K562 (cell line): ENCODE results near the gene KYAT1. TPM values are rescaled to one million over a fixed set of nuclear protein-coding genes. Genes with fewer than 3 reads are reported as not detected.
A peak's percentile ranks its signal among the peaks of the same experiment; 100 is the strongest.

Experiments used
- ATAC-seq: fragments of 200-7000 bp; cut with Tn5 transposase; 3 replicates; pipeline ENCODE4 v1.9.1; 2020; ENCODE audit warnings: moderate library complexity
- BruUV-seq: library from RNA; stranded (reverse); fragments of 400-500 nt; replicated peaks from 2 replicates; lab custom pipeline; 2021; lab: Mats Ljungman, UMichigan
- CTCF ChIA-PET: fragments of 300-600 bp; formaldehyde crosslinking; extraction: SDS; loops from one replicate; lab custom pipeline; 2021; ENCODE audit warnings: low intra/inter-chr PET ratio; lab: Yijun Ruan, JAX
- POLR2A ChIA-PET: fragments of 300-600, 350-650 bp; sonication (Branson Sonifier 250); formaldehyde crosslinking; extraction: SDS; loops from one replicate; lab custom pipeline; 2021; ENCODE audit warnings: antibody characterized with exemption, inconsistent platforms; lab: Yijun Ruan, JAX
- DNase-seq, 4 experiments: peaks; one replicate each; pipeline versions ENCODE4 v3.0.0 to v3.0.0-alpha.2; 2011 to 2018; ENCODE audit warnings: low spot score in 3 of 4, mixed read lengths in 3 of 4; ENCODE audit errors: extremely low read depth in 1 of 4
- FAIRE-seq: peaks from 2 replicates; lab custom pipeline; 2011; peaks lifted over from hg19 to GRCh38; lab: Jason Lieb, UNC
- H2AFZ ChIP-seq: 2 replicates; pipeline ENCODE4 v1.6.0; 2011; ENCODE audit warnings: low read depth, low read length, control low read depth, inconsistent platforms
- H3K27ac ChIP-seq: fragments of 200-600 bp; 3 replicates; pipeline ENCODE4 v1.8.0; 2011; ENCODE audit warnings: low read depth, mild to moderate bottlenecking, control low read depth, inconsistent platforms, low read length, moderate library complexity, mixed read lengths; ENCODE audit errors: extremely low read depth
- H3K27me3 ChIP-seq, 2 experiments: fragments of 300-600 bp in 1 of 2; 2 replicates in 1 of 2; 3 replicates in 1 of 2; pipeline versions ENCODE4 v1.6.0 to v1.8.0; 2011; ENCODE audit warnings: inconsistent platforms in 2 of 2, low read length in 2 of 2, mild to moderate bottlenecking in 1 of 2, mixed read lengths in 1 of 2, moderate library complexity in 1 of 2; ENCODE audit not compliant: control insufficient read depth in 2 of 2, insufficient read depth in 2 of 2
- H3K36me3 ChIP-seq: fragments of 300-600 bp; 3 replicates; pipeline ENCODE4 v1.8.0; 2011; ENCODE audit warnings: mild to moderate bottlenecking, low read length, inconsistent platforms; ENCODE audit not compliant: control insufficient read depth, insufficient read depth
- H3K4me1 ChIP-seq, 2 experiments: fragments of 200-600 bp in 1 of 2; replicated peaks in 1 of 2; 2 replicates in 1 of 2; 3 replicates in 1 of 2; pipeline versions ENCODE4 v1.5.1 to v1.8.0; 2011; ENCODE audit warnings: inconsistent platforms in 2 of 2, low read length in 2 of 2, mild to moderate bottlenecking in 1 of 2, mixed read lengths in 1 of 2, moderate library complexity in 1 of 2; ENCODE audit not compliant: control insufficient read depth in 2 of 2, insufficient read depth in 2 of 2
- H3K4me2 ChIP-seq: 2 replicates; pipeline ENCODE4 v1.6.1; 2011; ENCODE audit warnings: low read length, control low read depth, inconsistent platforms, mixed read lengths; ENCODE audit not compliant: insufficient read depth
- H3K4me3 ChIP-seq: fragments of 200-600 bp; sonication (generic), shearing (Covaris generic); 2 replicates; pipeline ENCODE4 v1.5.1; 2016; ENCODE audit warnings: control low read depth, inconsistent platforms
- H3K79me2 ChIP-seq: fragments of 200-600 bp; 3 replicates; pipeline ENCODE4 v1.8.0; 2011; ENCODE audit warnings: low read length, inconsistent platforms; ENCODE audit not compliant: control insufficient read depth, insufficient read depth
- H3K9ac ChIP-seq, 2 experiments: 2 replicates each; pipeline versions ENCODE4 v1.6.0 to v1.6.1; 2011; ENCODE audit warnings: low read depth in 2 of 2, low read length in 2 of 2, control low read depth in 1 of 2, inconsistent platforms in 1 of 2, mild to moderate bottlenecking in 1 of 2, mixed read lengths in 1 of 2; ENCODE audit not compliant: insufficient read depth in 1 of 2
- H3K9me1 ChIP-seq: one replicate; pipeline ENCODE4 v1.6.0; 2011; ENCODE audit warnings: inconsistent platforms, mild to moderate bottlenecking, low read length, moderate library complexity; ENCODE audit not compliant: control insufficient read depth, insufficient read depth
- H3K9me3 ChIP-seq: replicated peaks from 2 replicates; pipeline ENCODE4 v1.5.1; 2011; ENCODE audit warnings: low read depth, low read length, inconsistent platforms; ENCODE audit not compliant: control insufficient read depth, insufficient read depth
- H4K20me1 ChIP-seq: replicated peaks from 2 replicates; pipeline ENCODE4 v1.6.1; 2011; ENCODE audit warnings: low read length, inconsistent platforms, mixed read lengths; ENCODE audit not compliant: control insufficient read depth, insufficient read depth
- ARID1B ChIP-seq: fragments of 450-650 bp; IDR thresholded peaks from 2 replicates; pipeline ENCODE4 v1.6.1; 2016; ENCODE audit warnings: antibody characterized with exemption, mild to moderate bottlenecking, inconsistent platforms
- ATF1 ChIP-seq, 2 experiments: fragments of 450-650 bp in 1 of 2; IDR thresholded peaks; 2 replicates each; pipeline ENCODE4 v1.6.1; 2016; ENCODE audit warnings: missing compliant biosample characterization in 1 of 2, missing genetic modification characterization in 1 of 2
- BCOR ChIP-seq: fragments of 450-650 bp; IDR thresholded peaks from 2 replicates; pipeline ENCODE4 v1.6.1; 2016
- CBFA2T3 ChIP-seq: fragments of 450-650 bp; IDR thresholded peaks from 2 replicates; pipeline ENCODE4 v1.6.1; 2017
- EGR1 ChIP-seq: fragments of 450-650 bp; conservative IDR thresholded peaks from 2 replicates; pipeline ENCODE4 v1.6.1; 2017; ENCODE audit warnings: mild to moderate bottlenecking
- MCM2 ChIP-seq: fragments of 450-650 bp; IDR thresholded peaks from 2 replicates; pipeline ENCODE4 v1.6.1; 2017; ENCODE audit warnings: low read depth, mild to moderate bottlenecking
- MYC ChIP-seq, 2 experiments: fragments of 250-450 bp in 1 of 2; sonication (Bioruptor Pico) in 1 of 2; IDR thresholded peaks; 2 replicates each; pipeline versions ENCODE4 v1.5.1 to v1.6.1; 2012 to 2021; ENCODE audit warnings: low read depth in 2 of 2, borderline replicate concordance in 1 of 2, improper control_type of control experiment in 1 of 2, low read length in 1 of 2, mild to moderate bottlenecking in 1 of 2, moderate library complexity in 1 of 2
- NR2C1 ChIP-seq, 2 experiments: fragments of 450-650 bp; IDR thresholded peaks; 2 replicates each; pipeline ENCODE4 v1.6.1; 2017; ENCODE audit warnings: mild to moderate bottlenecking in 2 of 2, antibody characterized with exemption in 1 of 2, inconsistent platforms in 1 of 2, missing compliant biosample characterization in 1 of 2, missing genetic modification characterization in 1 of 2
- ZC3H4 ChIP-seq: sonication (generic); formaldehyde crosslinking; IDR thresholded peaks from 2 replicates; pipeline ENCODE4 v1.9.0; 2021; ENCODE audit warnings: missing genetic modification reagents, borderline replicate concordance
- ZNF274 ChIP-seq: IDR thresholded peaks from 2 replicates; pipeline ENCODE4 v1.6.1; 2011; ENCODE audit warnings: low read depth, mild to moderate bottlenecking, low read length, moderate library complexity, borderline replicate concordance
- ZNF316 ChIP-seq: fragments of 450-650 bp; IDR thresholded peaks from 2 replicates; pipeline ENCODE4 v1.6.1; 2016
- ZNF75A ChIP-seq: fragments of 450-650 bp; formaldehyde crosslinking; IDR thresholded peaks from 2 replicates; pipeline ENCODE4 v1.4.0; 2020; ENCODE audit warnings: mild to moderate bottlenecking
- WGBS: fragments of 100-300 bp; shearing (Covaris generic); methylation state at CpG from one replicate; pipeline ENCODE4 v1.1.6; 2016; ENCODE audit warnings: low coverage, mixed read lengths; ENCODE audit not compliant: insufficient coverage; ENCODE audit errors: missing lambda C conversion rate; 5-methylcytosine and 5-hydroxymethylcytosine counted together
- in situ Hi-C: fragments of 300-500 bp; cut with MboI; formaldehyde crosslinking; loops from 4 replicates; pipeline ENCODE4 v1.15.0; 2018; ENCODE audit warnings: inconsistent platforms, mixed read lengths
- intact Hi-C: fragments of 100-400 bp; cut with micrococcal nuclease; formaldehyde crosslinking; loops from 2 replicates; pipeline ENCODE4 v1.14.2; 2022
- polyA plus RNA-seq, 8 experiments: library from polyadenylated mRNA; depleted of rRNA in 4 of 8; stranded (reverse) in 5 of 8; unstranded in 3 of 8; fragments of >200 nt; fragmentation: Nextera tagmentation in 2 of 8; fragmentation: Illumina TruSeq in 1 of 8; extraction: Ambion mirVana in 2 of 8; extraction: Trizol in 1 of 8; gene quantifications; 2 replicates each; pipeline versions ENCODE4 v1.2.1 to v1.2.3, GENCODE V29; 2011 to 2014; ENCODE audit warnings: inconsistent platforms in 1 of 8, missing spikeins in 1 of 8
- total RNA-seq, 7 experiments: library from RNA; depleted of rRNA in 6 of 7; stranded (reverse); fragments of >200 nt in 6 of 7; fragmentation: Illumina TruSeq in 2 of 7; extraction: Trizol in 2 of 7; gene quantifications; 2 replicates each; pipeline versions ENCODE4 v1.2.1 to v1.2.3, GENCODE V29; 2011 to 2021; ENCODE audit warnings: low replicate concordance in 1 of 7
- TF ChIP-seq, protein P1 (sequence below): fragments of 450-650 bp; conservative IDR thresholded peaks from 2 replicates; pipeline ENCODE4 v1.6.1; 2016; ENCODE audit warnings: missing genetic modification characterization, low read depth, mild to moderate bottlenecking, control low read depth, missing compliant biosample characterization
- TF ChIP-seq, protein P2 (sequence below), 2 experiments: fragments of 450-650 bp in 1 of 2; sonication (generic) in 1 of 2; formaldehyde crosslinking in 1 of 2; IDR thresholded peaks in 1 of 2; conservative IDR thresholded peaks in 1 of 2; 2 replicates each; pipeline versions ENCODE4 v1.6.1 to v1.8.1; 2016 to 2023; ENCODE audit warnings: mild to moderate bottlenecking in 2 of 2, moderate library complexity in 2 of 2, inconsistent platforms in 1 of 2, missing genetic modification reagents in 1 of 2
- TF ChIP-seq, protein P3 (sequence below), 2 experiments: fragments of 450-650 bp; conservative IDR thresholded peaks; 2 replicates each; pipeline ENCODE4 v1.6.1; 2017; ENCODE audit warnings: mild to moderate bottlenecking in 2 of 2, moderate library complexity in 2 of 2

The KYAT1 gene
- total and polyA plus RNA-seq, 9 of the 15 experiments (the other 6 are each of a cell fraction or from before 2014, with no cell fraction given) = 6.4 to 16.8 (median 11.1) TPM

DNA sequence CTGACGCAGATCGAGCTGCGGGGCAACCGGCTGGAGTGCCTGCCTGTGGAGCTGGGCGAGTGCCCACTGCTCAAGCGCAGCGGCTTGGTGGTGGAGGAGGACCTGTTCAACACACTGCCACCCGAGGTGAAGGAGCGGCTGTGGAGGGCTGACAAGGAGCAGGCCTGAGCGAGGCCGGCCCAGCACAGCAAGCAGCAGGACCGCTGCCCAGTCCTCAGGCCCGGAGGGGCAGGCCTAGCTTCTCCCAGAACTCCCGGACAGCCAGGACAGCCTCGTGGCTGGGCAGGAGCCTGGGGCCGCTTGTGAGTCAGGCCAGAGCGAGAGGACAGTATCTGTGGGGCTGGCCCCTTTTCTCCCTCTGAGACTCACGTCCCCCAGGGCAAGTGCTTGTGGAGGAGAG, 34.5 kb upstream of the KYAT1 start (continued):
- TF ChIP-seq ZNF274 (no peak), ZC3H4 (CRISPR knock-in tag) (no peak)
- TF ChIP-seq, protein P1, sequence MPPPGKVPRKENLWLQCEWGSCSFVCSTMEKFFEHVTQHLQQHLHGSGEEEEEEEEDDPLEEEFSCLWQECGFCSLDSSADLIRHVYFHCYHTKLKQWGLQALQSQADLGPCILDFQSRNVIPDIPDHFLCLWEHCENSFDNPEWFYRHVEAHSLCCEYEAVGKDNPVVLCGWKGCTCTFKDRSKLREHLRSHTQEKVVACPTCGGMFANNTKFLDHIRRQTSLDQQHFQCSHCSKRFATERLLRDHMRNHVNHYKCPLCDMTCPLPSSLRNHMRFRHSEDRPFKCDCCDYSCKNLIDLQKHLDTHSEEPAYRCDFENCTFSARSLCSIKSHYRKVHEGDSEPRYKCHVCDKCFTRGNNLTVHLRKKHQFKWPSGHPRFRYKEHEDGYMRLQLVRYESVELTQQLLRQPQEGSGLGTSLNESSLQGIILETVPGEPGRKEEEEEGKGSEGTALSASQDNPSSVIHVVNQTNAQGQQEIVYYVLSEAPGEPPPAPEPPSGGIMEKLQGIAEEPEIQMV (tag) = no peak

DNA sequence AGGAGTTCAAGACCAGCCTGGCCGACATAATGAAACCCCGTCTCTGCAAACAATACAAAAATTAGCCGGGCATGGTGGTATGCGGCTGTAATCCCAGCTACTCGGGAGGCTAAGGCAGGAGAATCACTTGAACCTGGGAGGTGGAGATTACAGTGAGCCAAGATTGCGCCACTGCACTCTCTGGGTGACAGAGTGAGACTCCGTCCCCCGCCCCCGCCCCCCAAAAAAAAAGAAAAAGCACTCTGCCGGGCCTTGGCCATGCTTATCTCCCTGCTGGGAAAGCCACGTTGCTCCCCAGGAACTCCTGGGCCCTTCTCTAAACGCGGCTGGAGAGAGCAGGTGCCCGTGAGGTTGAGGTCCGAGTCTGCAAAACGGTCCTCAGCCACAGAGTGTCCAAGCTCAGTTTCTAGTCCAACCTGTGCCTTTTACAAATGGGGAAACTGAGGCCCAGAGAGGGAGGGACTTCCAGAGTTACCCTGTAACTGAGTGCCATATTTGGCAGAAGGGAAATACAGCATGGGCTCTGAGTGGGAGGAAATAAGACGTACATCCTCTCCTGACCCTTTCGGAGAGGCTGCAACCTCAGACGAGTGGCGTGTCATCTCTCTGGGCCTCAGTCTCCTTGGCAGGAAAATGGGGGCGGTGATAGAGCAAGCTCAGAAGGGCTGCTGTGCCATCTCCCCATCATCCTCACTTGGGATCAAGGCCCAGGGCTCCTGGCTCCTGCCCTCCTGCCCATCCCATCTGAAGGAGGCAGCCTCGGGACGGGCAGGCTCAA, 32.4 kb upstream of the KYAT1 start:
- Histone ChIP-seq H3K9me1 (no peaks in the 10 kb centered on the region), H2AFZ (no peak overlapping the region), H3K27ac (no peak overlapping the region; the same call in 2 of the 3 replicates), H3K36me3 (peaks cover 46% of the 10 kb centered on the region; the same call in 2 of the 3 replicates), H4K20me1 (no peaks in the 10 kb centered on the region; the same call in 1 of the 2 replicates), H3K27me3 (no peaks in the 10 kb centered on the region; a peak in 1 of 5 replicates), H3K4me1 (peaks cover 17 to 45% of the 10 kb centered on the region in 2 experiments), H3K79me2 (0 out of 3 replicates have a peak, but pooled peaks cover 11% of the 10 kb centered on the region), H3K9ac (peak overlapping the region in 1 of 2 experiments; percentile 88; a peak in 2 of 4 replicates), H3K4me3 (no peak overlapping the region), H3K9me3 (no peaks in the 10 kb centered on the region), H3K4me2 (no peak overlapping the region)
- in situ Hi-C loops = no loop called here
- FAIRE-seq = peak; percentile 66
- POLR2A ChIA-PET = no interaction called here
- ATAC-seq = peak; percentile 38; the same call in 2 of the 3 replicates
- no TSS peak for BruUV-seq
- DNase-seq = peak in 2 of 4 experiments; percentile 47 to 64
- 40% methylated on average over 23 of the region's 23 CpGs for WGBS
- CTCF ChIA-PET = no interaction called here
- intact Hi-C loops = no loop called here
- peak; percentile 70 for TF ChIP-seq CBFA2T3
- peak; percentile 48; the same call in 1 of the 2 replicates for TF ChIP-seq ARID1B
- 0 out of 2 replicates have a peak, but pooled peaks have one; percentile 10 for TF ChIP-seq NR2C1 (IDR thresholded peaks at IDR 0.05)
- TF ChIP-seq NR2C1 (tag; IDR thresholded peaks at IDR 0.05) = no peak
- TF ChIP-seq ZNF316 = no peak
- TF ChIP-seq ZNF75A (CRISPR knock-in tag) = no peak
- peak; percentile 75 for TF ChIP-seq BCOR
- TF ChIP-seq, protein P2, sequence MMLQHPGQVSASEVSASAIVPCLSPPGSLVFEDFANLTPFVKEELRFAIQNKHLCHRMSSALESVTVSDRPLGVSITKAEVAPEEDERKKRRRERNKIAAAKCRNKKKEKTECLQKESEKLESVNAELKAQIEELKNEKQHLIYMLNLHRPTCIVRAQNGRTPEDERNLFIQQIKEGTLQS (IDR thresholded peaks at IDR 0.05) = peak; percentile 10; the same call in 1 of the 2 replicates
- TF ChIP-seq, protein P2 (CRISPR knock-in tag; conservative IDR thresholded peaks at IDR 0.05) = no peak
- TF ChIP-seq MCM2 = no peak
- no peak for TF ChIP-seq ATF1 (CRISPR knock-in tag; IDR thresholded peaks at IDR 0.05)
- 0 out of 2 replicates have a peak, but pooled peaks have one; percentile 24 for TF ChIP-seq ATF1 (tag; IDR thresholded peaks at IDR 0.05)
- peak; percentile 26; the same call in 1 of the 2 replicates for TF ChIP-seq MYC (IDR thresholded peaks at IDR 0.05; ENCODE audit: low read depth, low read length)
- TF ChIP-seq MYC (CRISPR knock-in tag; IDR thresholded peaks at IDR 0.05; ENCODE audit: borderline replicate concordance, low read depth) = no peak
- TF ChIP-seq EGR1 = peak; percentile 73
- TF ChIP-seq, protein P3, sequence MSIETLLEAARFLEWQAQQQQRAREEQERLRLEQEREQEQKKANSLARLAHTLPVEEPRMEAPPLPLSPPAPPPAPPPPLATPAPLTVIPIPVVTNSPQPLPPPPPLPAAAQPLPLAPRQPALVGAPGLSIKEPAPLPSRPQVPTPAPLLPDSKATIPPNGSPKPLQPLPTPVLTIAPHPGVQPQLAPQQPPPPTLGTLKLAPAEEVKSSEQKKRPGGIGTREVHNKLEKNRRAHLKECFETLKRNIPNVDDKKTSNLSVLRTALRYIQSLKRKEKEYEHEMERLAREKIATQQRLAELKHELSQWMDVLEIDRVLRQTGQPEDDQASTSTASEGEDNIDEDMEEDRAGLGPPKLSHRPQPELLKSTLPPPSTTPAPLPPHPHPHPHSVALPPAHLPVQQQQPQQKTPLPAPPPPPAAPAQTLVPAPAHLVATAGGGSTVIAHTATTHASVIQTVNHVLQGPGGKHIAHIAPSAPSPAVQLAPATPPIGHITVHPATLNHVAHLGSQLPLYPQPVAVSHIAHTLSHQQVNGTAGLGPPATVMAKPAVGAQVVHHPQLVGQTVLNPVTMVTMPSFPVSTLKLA (conservative IDR thresholded peaks at IDR 0.05) = peak in 1 of 2 experiments; percentile 55; a peak in 2 of 4 replicates
